ENCODE measurements around the gene CDH4. TPM values are rescaled to one million over a fixed set of nuclear protein-coding genes. Genes with fewer than 3 reads are reported as not detected.

The CDH4 gene
- total and polyA plus RNA-seq, 2 of the 13 experiments (the other 11 are each of a cell fraction or from before 2014, with no cell fraction given), result not detected

GRCh38 chr20:61771805-61772350, 519.8 kb downstream of the CDH4 start (continued):
- TF ChIP-seq, protein P1, sequence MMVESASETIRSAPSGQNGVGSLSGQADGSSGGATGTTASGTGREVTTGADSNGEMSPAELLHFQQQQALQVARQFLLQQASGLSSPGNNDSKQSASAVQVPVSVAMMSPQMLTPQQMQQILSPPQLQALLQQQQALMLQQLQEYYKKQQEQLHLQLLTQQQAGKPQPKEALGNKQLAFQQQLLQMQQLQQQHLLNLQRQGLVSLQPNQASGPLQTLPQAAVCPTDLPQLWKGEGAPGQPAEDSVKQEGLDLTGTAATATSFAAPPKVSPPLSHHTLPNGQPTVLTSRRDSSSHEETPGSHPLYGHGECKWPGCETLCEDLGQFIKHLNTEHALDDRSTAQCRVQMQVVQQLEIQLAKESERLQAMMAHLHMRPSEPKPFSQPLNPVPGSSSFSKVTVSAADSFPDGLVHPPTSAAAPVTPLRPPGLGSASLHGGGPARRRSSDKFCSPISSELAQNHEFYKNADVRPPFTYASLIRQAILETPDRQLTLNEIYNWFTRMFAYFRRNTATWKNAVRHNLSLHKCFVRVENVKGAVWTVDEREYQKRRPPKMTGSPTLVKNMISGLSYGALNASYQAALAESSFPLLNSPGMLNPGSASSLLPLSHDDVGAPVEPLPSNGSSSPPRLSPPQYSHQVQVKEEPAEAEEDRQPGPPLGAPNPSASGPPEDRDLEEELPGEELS (CRISPR knock-in tag; IDR thresholded peaks at IDR 0.05), result peak; percentile 56; the same call in 1 of the 2 replicates
- TF ChIP-seq FOXA3 (CRISPR knock-in tag; IDR thresholded peaks at IDR 0.05), result peak; percentile 91
- no peak for TF ChIP-seq ZBTB8A (CRISPR knock-in tag; IDR thresholded peaks at IDR 0.05; ENCODE audit: borderline replicate concordance, low read depth)
- TF ChIP-seq ZNF782 (CRISPR knock-in tag; IDR thresholded peaks at IDR 0.05; ENCODE audit: borderline replicate concordance), result peak; percentile 80; the same call in 1 of the 2 replicates
- TF ChIP-seq RBAK (CRISPR knock-in tag; IDR thresholded peaks at IDR 0.05), result 0 out of 2 replicates have a peak, but pooled peaks have one; percentile 57
- TF ChIP-seq HNF1B (CRISPR knock-in tag; IDR thresholded peaks at IDR 0.05), result no peak
- TF ChIP-seq, protein P2, sequence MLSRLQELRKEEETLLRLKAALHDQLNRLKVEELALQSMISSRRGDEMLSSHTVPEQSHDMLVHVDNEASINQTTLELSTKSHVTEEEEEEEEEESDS (CRISPR knock-in tag; IDR thresholded peaks at IDR 0.05; ENCODE audit: borderline replicate concordance), result no peak

Measured in HepG2 (cell line).